ENCODE measurements around the gene GNPAT.

Gene GNPAT

GRCh38 chr1:231214918-231215680 is 25.9 kb upstream of the GNPAT start:
- DNase-seq (ENCODE audit: low read depth), result no peak

GRCh38 chr1:231215681-231216385 is 25.2 kb upstream of the GNPAT start:
- no peak overlapping the region for H3K4me3 ChIP-seq (ENCODE audit: low read length)
- no peak for DNase-seq (ENCODE audit: low read depth)
- peaks cover 47% of the 10 kb centered on the region for H3K27me3 ChIP-seq (replicated peaks; ENCODE audit: control insufficient read depth, insufficient read depth, low read length)
- peaks cover 2% of the 10 kb centered on the region for H3K4me1 ChIP-seq (ENCODE audit: control insufficient read depth, insufficient read depth, low read length)
- no peak overlapping the region for H3K9ac ChIP-seq (ENCODE audit: low read length)
- H3K36me3 ChIP-seq (ENCODE audit: control insufficient read depth, insufficient read depth, low read length, severe bottlenecking), result no peaks in the 10 kb centered on the region
- H3K9me3 ChIP-seq (ENCODE audit: control insufficient read depth, low read length), result no peaks in the 10 kb centered on the region

More at GRCh38 chr1:231214918-231215680, 25.9 kb upstream of the GNPAT start:
- H3K9me3 ChIP-seq (ENCODE audit: control insufficient read depth, low read length), result no peaks in the 10 kb centered on the region
- peaks cover 47% of the 10 kb centered on the region for H3K27me3 ChIP-seq (replicated peaks; ENCODE audit: control insufficient read depth, insufficient read depth, low read length)
- no peak overlapping the region for H3K4me3 ChIP-seq (ENCODE audit: low read length)
- H3K9ac ChIP-seq (ENCODE audit: low read length), result no peak overlapping the region
- H3K36me3 ChIP-seq (ENCODE audit: control insufficient read depth, insufficient read depth, low read length, severe bottlenecking), result no peaks in the 10 kb centered on the region
- H3K4me1 ChIP-seq (ENCODE audit: control insufficient read depth, insufficient read depth, low read length), result peaks cover 2% of the 10 kb centered on the region

- no peak for DNase-seq (ENCODE audit: low read depth)
- Histone ChIP-seq H3K9me3 (ENCODE audit: control insufficient read depth, low read length) (no peaks in the 10 kb centered on the region), H3K9ac (ENCODE audit: low read length) (no peak overlapping the region), H3K4me1 (ENCODE audit: control insufficient read depth, insufficient read depth, low read length) (peaks cover 1% of the 10 kb centered on the region), H3K27me3 (replicated peaks; ENCODE audit: control insufficient read depth, insufficient read depth, low read length) (peaks cover 47% of the 10 kb centered on the region), H3K4me3 (ENCODE audit: low read length) (no peak overlapping the region), H3K36me3 (ENCODE audit: control insufficient read depth, insufficient read depth, low read length, severe bottlenecking) (no peaks in the 10 kb centered on the region)
These were observed 24.5 kb upstream of the GNPAT start for GRCh38 chr1:231216498-231216897.

GRCh38 chr1:231217056-231217455 is 24.0 kb upstream of the GNPAT start:
- no peak for DNase-seq (ENCODE audit: low read depth)
- Histone ChIP-seq H3K4me1 (ENCODE audit: control insufficient read depth, insufficient read depth, low read length) (no peaks in the 10 kb centered on the region), H3K9ac (ENCODE audit: low read length) (no peak overlapping the region), H3K4me3 (ENCODE audit: low read length) (no peak overlapping the region), H3K9me3 (ENCODE audit: control insufficient read depth, low read length) (no peaks in the 10 kb centered on the region), H3K36me3 (ENCODE audit: control insufficient read depth, insufficient read depth, low read length, severe bottlenecking) (no peaks in the 10 kb centered on the region), H3K27me3 (replicated peaks; ENCODE audit: control insufficient read depth, insufficient read depth, low read length) (peaks cover 47% of the 10 kb centered on the region)

- no peaks in the 10 kb centered on the region for H3K4me1 ChIP-seq (ENCODE audit: control insufficient read depth, insufficient read depth, low read length)
- DNase-seq (ENCODE audit: low read depth), result no peak
- H3K9me3 ChIP-seq (ENCODE audit: control insufficient read depth, low read length), result no peaks in the 10 kb centered on the region
- H3K27me3 ChIP-seq (replicated peaks; ENCODE audit: control insufficient read depth, insufficient read depth, low read length), result peaks cover 41% of the 10 kb centered on the region
- peaks cover 5% of the 10 kb centered on the region for H3K36me3 ChIP-seq (ENCODE audit: control insufficient read depth, insufficient read depth, low read length, severe bottlenecking)
- no peak overlapping the region for H3K4me3 ChIP-seq (ENCODE audit: low read length)
- no peak overlapping the region for H3K9ac ChIP-seq (ENCODE audit: low read length)
These were observed 22.9 kb upstream of the GNPAT start for GRCh38 chr1:231218078-231218477.

GRCh38 chr1:231219422-231220401 is 21.3 kb upstream of the GNPAT start:
- DNase-seq (ENCODE audit: low read depth), result no peak
- Histone ChIP-seq H3K9ac (ENCODE audit: low read length) (no peak overlapping the region), H3K4me3 (ENCODE audit: low read length) (no peak overlapping the region), H3K36me3 (ENCODE audit: control insufficient read depth, insufficient read depth, low read length, severe bottlenecking) (peaks cover 18% of the 10 kb centered on the region), H3K9me3 (ENCODE audit: control insufficient read depth, low read length) (no peaks in the 10 kb centered on the region), H3K4me1 (ENCODE audit: control insufficient read depth, insufficient read depth, low read length) (no peaks in the 10 kb centered on the region), H3K27me3 (replicated peaks; ENCODE audit: control insufficient read depth, insufficient read depth, low read length) (peaks cover 33% of the 10 kb centered on the region)

GRCh38 chr1:231220801-231221200 is 20.2 kb upstream of the GNPAT start:
- Histone ChIP-seq H3K9me3 (ENCODE audit: control insufficient read depth, low read length) (no peaks in the 10 kb centered on the region), H3K4me1 (ENCODE audit: control insufficient read depth, insufficient read depth, low read length) (no peaks in the 10 kb centered on the region), H3K27me3 (replicated peaks; ENCODE audit: control insufficient read depth, insufficient read depth, low read length) (peaks cover 22% of the 10 kb centered on the region), H3K9ac (ENCODE audit: low read length) (no peak overlapping the region), H3K4me3 (ENCODE audit: low read length) (no peak overlapping the region), H3K36me3 (ENCODE audit: control insufficient read depth, insufficient read depth, low read length, severe bottlenecking) (peaks cover 29% of the 10 kb centered on the region)
- no peak for DNase-seq (ENCODE audit: low read depth)

GRCh38 chr1:231226156-231226555 is 14.9 kb upstream of the GNPAT start:
- peaks cover 63% of the 10 kb centered on the region for H3K36me3 ChIP-seq (ENCODE audit: control insufficient read depth, insufficient read depth, low read length, severe bottlenecking)
- no peak overlapping the region for H3K4me3 ChIP-seq (ENCODE audit: low read length)
- no peaks in the 10 kb centered on the region for H3K4me1 ChIP-seq (ENCODE audit: control insufficient read depth, insufficient read depth, low read length)
- H3K27me3 ChIP-seq (replicated peaks; ENCODE audit: control insufficient read depth, insufficient read depth, low read length), result no peaks in the 10 kb centered on the region
- no peak for DNase-seq (ENCODE audit: low read depth)
- no peak overlapping the region for H3K9ac ChIP-seq (ENCODE audit: low read length)
- H3K9me3 ChIP-seq (ENCODE audit: control insufficient read depth, low read length), result no peaks in the 10 kb centered on the region

- DNase-seq (ENCODE audit: low read depth), result no peak
- Histone ChIP-seq H3K27me3 (replicated peaks; ENCODE audit: control insufficient read depth, insufficient read depth, low read length) (no peaks in the 10 kb centered on the region), H3K4me1 (ENCODE audit: control insufficient read depth, insufficient read depth, low read length) (peaks cover 11% of the 10 kb centered on the region), H3K9ac (ENCODE audit: low read length) (no peak overlapping the region), H3K4me3 (ENCODE audit: low read length) (no peak overlapping the region), H3K36me3 (ENCODE audit: control insufficient read depth, insufficient read depth, low read length, severe bottlenecking) (peaks cover 31% of the 10 kb centered on the region), H3K9me3 (ENCODE audit: control insufficient read depth, low read length) (no peaks in the 10 kb centered on the region)
These were observed 9.5 kb upstream of the GNPAT start for GRCh38 chr1:231231511-231231910.

- H3K4me3 ChIP-seq (ENCODE audit: low read length), result no peak overlapping the region
- H3K4me1 ChIP-seq (ENCODE audit: control insufficient read depth, insufficient read depth, low read length), result peaks cover 19% of the 10 kb centered on the region
- no peak overlapping the region for H3K9ac ChIP-seq (ENCODE audit: low read length)
- no peak for DNase-seq (ENCODE audit: low read depth)
- H3K27me3 ChIP-seq (replicated peaks; ENCODE audit: control insufficient read depth, insufficient read depth, low read length), result no peaks in the 10 kb centered on the region
- H3K36me3 ChIP-seq (ENCODE audit: control insufficient read depth, insufficient read depth, low read length, severe bottlenecking), result peaks cover 30% of the 10 kb centered on the region
- no peaks in the 10 kb centered on the region for H3K9me3 ChIP-seq (ENCODE audit: control insufficient read depth, low read length)
These were observed 7.9 kb upstream of the GNPAT start for GRCh38 chr1:231232870-231233734.
